Liver (tissue), 9 donors: ENCODE data around the gene PLK3. TPM values are rescaled to one million over a fixed set of nuclear protein-coding genes. Genes with fewer than 3 reads are reported as not detected.

Source experiments
- DNase-seq: peaks from one replicate; pipeline ENCODE4 v3.0.0-alpha.2; 2017; ENCODE audit warnings: low spot score
- H3K27ac ChIP-seq, 2 donors: one replicate each; pipeline ENCODE4 v1.7.0; 2013; ENCODE audit warnings: inconsistent platforms in 2 of 2, low read length in 2 of 2, control low read depth in 1 of 2, low read depth in 1 of 2, mild to moderate bottlenecking in 1 of 2
- H3K27me3 ChIP-seq, 4 donors: one replicate each; pipeline versions ENCODE4 v1.6.1 to v1.7.0; 2013; ENCODE audit warnings: low read length in 3 of 4, inconsistent platforms in 1 of 4, mild to moderate bottlenecking in 1 of 4, moderate library complexity in 1 of 4; ENCODE audit not compliant: control insufficient read depth in 4 of 4, insufficient read depth in 4 of 4
- H3K36me3 ChIP-seq, 4 donors: one replicate each; pipeline versions ENCODE4 v1.6.1 to v1.7.0; 2013; ENCODE audit warnings: low read length in 3 of 4, mild to moderate bottlenecking in 3 of 4, low read depth in 1 of 4, moderate library complexity in 1 of 4; ENCODE audit not compliant: control insufficient read depth in 4 of 4, insufficient read depth in 3 of 4
- H3K4me1 ChIP-seq, 4 donors: one replicate each; pipeline versions ENCODE4 v1.6.1 to v1.7.0; 2013; ENCODE audit warnings: low read length in 3 of 4, mild to moderate bottlenecking in 3 of 4, moderate library complexity in 1 of 4; ENCODE audit not compliant: control insufficient read depth in 4 of 4, insufficient read depth in 4 of 4
- H3K4me3 ChIP-seq, 3 donors: one replicate each; pipeline versions ENCODE4 v1.6.1 to v1.7.0; 2013; ENCODE audit warnings: low read length in 3 of 3, control low read depth in 1 of 3, low read depth in 1 of 3, mild to moderate bottlenecking in 1 of 3
- H3K9ac ChIP-seq, 2 donors: one replicate each; pipeline ENCODE4 v1.7.0; 2013; ENCODE audit warnings: low read length in 2 of 2, mild to moderate bottlenecking in 2 of 2, moderate library complexity in 2 of 2, control low read depth in 1 of 2, low read depth in 1 of 2
- H3K9me3 ChIP-seq, 4 donors: one replicate each; pipeline versions ENCODE4 v1.6.1 to v1.7.0; 2013; ENCODE audit warnings: low read length in 3 of 4; ENCODE audit not compliant: control insufficient read depth in 4 of 4
- EGR1 ChIP-seq, 2 donors: IDR thresholded peaks; 2 replicates each; pipeline ENCODE4 v1.6.1; 2016 to 2018; ENCODE audit warnings: antibody characterized with exemption in 2 of 2, low read depth in 2 of 2
- FOXA1 ChIP-seq: IDR thresholded peaks from 2 replicates; pipeline ENCODE4 v1.6.1; 2016; ENCODE audit warnings: antibody characterized with exemption
- FOXA2 ChIP-seq: IDR thresholded peaks from 2 replicates; pipeline ENCODE4 v1.6.1; 2016; ENCODE audit warnings: antibody characterized with exemption
- GABPA ChIP-seq, 2 donors: IDR thresholded peaks in 1 of 2; conservative IDR thresholded peaks in 1 of 2; 2 replicates each; pipeline ENCODE4 v1.6.1; 2016; ENCODE audit warnings: antibody characterized with exemption in 2 of 2, mild to moderate bottlenecking in 1 of 2, moderate library complexity in 1 of 2
- HNF4A ChIP-seq, 2 donors: conservative IDR thresholded peaks; 2 replicates each; pipeline ENCODE4 v1.6.1; 2016; ENCODE audit warnings: antibody characterized with exemption in 2 of 2, mild to moderate bottlenecking in 2 of 2
- HNF4G ChIP-seq: IDR thresholded peaks from 2 replicates; pipeline ENCODE4 v1.6.1; 2016; ENCODE audit warnings: antibody characterized with exemption
- JUND ChIP-seq, 2 donors: IDR thresholded peaks; 2 replicates each; pipeline ENCODE4 v1.6.1; 2016; ENCODE audit warnings: antibody characterized with exemption in 2 of 2
- NR2F2 ChIP-seq: IDR thresholded peaks from 2 replicates; pipeline ENCODE4 v1.6.1; 2016; ENCODE audit warnings: antibody characterized with exemption
- RAD21 ChIP-seq, 2 donors: IDR thresholded peaks; 2 replicates each; pipeline ENCODE4 v1.6.1; 2016; ENCODE audit warnings: antibody characterized with exemption in 2 of 2, mild to moderate bottlenecking in 2 of 2
- RXRA ChIP-seq, 2 donors: IDR thresholded peaks; 2 replicates each; pipeline ENCODE4 v1.6.1; 2017 to 2018; ENCODE audit warnings: antibody characterized with exemption in 2 of 2, mild to moderate bottlenecking in 1 of 2
- SP1 ChIP-seq: IDR thresholded peaks from 2 replicates; pipeline ENCODE4 v1.6.1; 2018; ENCODE audit warnings: antibody characterized with exemption, mild to moderate bottlenecking
- TAF1 ChIP-seq: conservative IDR thresholded peaks from 2 replicates; pipeline ENCODE4 v1.6.1; 2016; ENCODE audit warnings: antibody characterized with exemption, mild to moderate bottlenecking
- YY1 ChIP-seq: IDR thresholded peaks from 2 replicates; pipeline ENCODE4 v1.6.1; 2016; ENCODE audit warnings: antibody characterized with exemption, mild to moderate bottlenecking
- WGBS: extraction: QIAGEN DNeasy Blood & Tissue Kit; methylation state at CpG from one replicate; pipeline ENCODE4 v1.1.7; 2013; 5-methylcytosine and 5-hydroxymethylcytosine counted together
- polyA plus RNA-seq, 2 donors: library from polyadenylated mRNA; stranded (reverse) in 1 of 2; unstranded in 1 of 2; fragments of 200-250 nt in 1 of 2; fragments of >200 nt in 1 of 2; fragmentation: Nextera tagmentation in 1 of 2; extraction: Ambion mirVana in 1 of 2; gene quantifications; one replicate each; pipeline versions ENCODE4 v1.2.1 to v1.2.3, GENCODE V29; 2013 to 2015
- total RNA-seq, 2 donors: library from RNA; depleted of rRNA; stranded (reverse); fragments of >200 nt; gene quantifications; one replicate each; pipeline ENCODE4 v1.2.3, GENCODE V29; 2014
- TF ChIP-seq, protein P1 (sequence below): IDR thresholded peaks from 2 replicates; pipeline ENCODE4 v1.6.1; 2016; ENCODE audit warnings: antibody characterized with exemption
- TF ChIP-seq, protein P2 (sequence below): fragments of 150-350 bp; IDR thresholded peaks from 2 replicates; pipeline ENCODE4 v1.5.1; 2017; ENCODE audit warnings: improper control_type of control experiment, low read depth, low read length; ENCODE audit not compliant: missing input control
- TF ChIP-seq, protein P3 (sequence below): IDR thresholded peaks from 2 replicates; pipeline ENCODE4 v1.6.1; 2016; ENCODE audit warnings: antibody characterized with exemption, mild to moderate bottlenecking
- TF ChIP-seq, protein P4 (sequence below): IDR thresholded peaks from 2 replicates; pipeline ENCODE4 v1.6.1; 2016; ENCODE audit warnings: antibody characterized with exemption
- TF ChIP-seq, protein P5 (sequence below): IDR thresholded peaks from 2 replicates; pipeline ENCODE4 v1.6.1; 2016; ENCODE audit warnings: antibody characterized with exemption
- donor health status: healthy.
- donor health status: healthy.
- donor health status: healthy.
- donor health status: healthy.
- donor health status: healthy.

Gene PLK3
- total and polyA plus RNA-seq, 4 donors = 1.5 to 5.7 (median 2.3) TPM

GRCh38 chr1:44808938-44809917 lies 9.1 kb downstream of the PLK3 start:
- H3K27ac ChIP-seq = peak overlapping the region; percentile 95 to 98
- no peak for DNase-seq
- no peaks in the 10 kb centered on the region for H3K9me3 ChIP-seq
- H3K4me3 ChIP-seq = no peak overlapping the region
- H3K27me3 ChIP-seq = no peaks in the 10 kb centered on the region
- H3K9ac ChIP-seq = peak overlapping the region; percentile 7 to 37
- TF ChIP-seq FOXA1 = no peak
- TF ChIP-seq RXRA (IDR thresholded peaks at IDR 0.05) = no peak
- no peak for TF ChIP-seq RAD21 (IDR thresholded peaks at IDR 0.05)
- TF ChIP-seq YY1 = no peak
- no peak for TF ChIP-seq EGR1 (IDR thresholded peaks at IDR 0.05; ENCODE audit: low read depth in 2 of 2)
- TF ChIP-seq GABPA (IDR thresholded peaks at IDR 0.05 in 1 of 2, conservative IDR thresholded peaks at IDR 0.05 in 1 of 2) = no peak
- no peak for TF ChIP-seq FOXA2
- no peak for TF ChIP-seq TAF1
- TF ChIP-seq, protein P1, sequence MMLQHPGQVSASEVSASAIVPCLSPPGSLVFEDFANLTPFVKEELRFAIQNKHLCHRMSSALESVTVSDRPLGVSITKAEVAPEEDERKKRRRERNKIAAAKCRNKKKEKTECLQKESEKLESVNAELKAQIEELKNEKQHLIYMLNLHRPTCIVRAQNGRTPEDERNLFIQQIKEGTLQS = no peak
- TF ChIP-seq, protein P2, sequence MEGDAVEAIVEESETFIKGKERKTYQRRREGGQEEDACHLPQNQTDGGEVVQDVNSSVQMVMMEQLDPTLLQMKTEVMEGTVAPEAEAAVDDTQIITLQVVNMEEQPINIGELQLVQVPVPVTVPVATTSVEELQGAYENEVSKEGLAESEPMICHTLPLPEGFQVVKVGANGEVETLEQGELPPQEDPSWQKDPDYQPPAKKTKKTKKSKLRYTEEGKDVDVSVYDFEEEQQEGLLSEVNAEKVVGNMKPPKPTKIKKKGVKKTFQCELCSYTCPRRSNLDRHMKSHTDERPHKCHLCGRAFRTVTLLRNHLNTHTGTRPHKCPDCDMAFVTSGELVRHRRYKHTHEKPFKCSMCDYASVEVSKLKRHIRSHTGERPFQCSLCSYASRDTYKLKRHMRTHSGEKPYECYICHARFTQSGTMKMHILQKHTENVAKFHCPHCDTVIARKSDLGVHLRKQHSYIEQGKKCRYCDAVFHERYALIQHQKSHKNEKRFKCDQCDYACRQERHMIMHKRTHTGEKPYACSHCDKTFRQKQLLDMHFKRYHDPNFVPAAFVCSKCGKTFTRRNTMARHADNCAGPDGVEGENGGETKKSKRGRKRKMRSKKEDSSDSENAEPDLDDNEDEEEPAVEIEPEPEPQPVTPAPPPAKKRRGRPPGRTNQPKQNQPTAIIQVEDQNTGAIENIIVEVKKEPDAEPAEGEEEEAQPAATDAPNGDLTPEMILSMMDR = no peak
- TF ChIP-seq NR2F2 = no peak
- peak; percentile 11 for TF ChIP-seq SP1
- TF ChIP-seq, protein P3, sequence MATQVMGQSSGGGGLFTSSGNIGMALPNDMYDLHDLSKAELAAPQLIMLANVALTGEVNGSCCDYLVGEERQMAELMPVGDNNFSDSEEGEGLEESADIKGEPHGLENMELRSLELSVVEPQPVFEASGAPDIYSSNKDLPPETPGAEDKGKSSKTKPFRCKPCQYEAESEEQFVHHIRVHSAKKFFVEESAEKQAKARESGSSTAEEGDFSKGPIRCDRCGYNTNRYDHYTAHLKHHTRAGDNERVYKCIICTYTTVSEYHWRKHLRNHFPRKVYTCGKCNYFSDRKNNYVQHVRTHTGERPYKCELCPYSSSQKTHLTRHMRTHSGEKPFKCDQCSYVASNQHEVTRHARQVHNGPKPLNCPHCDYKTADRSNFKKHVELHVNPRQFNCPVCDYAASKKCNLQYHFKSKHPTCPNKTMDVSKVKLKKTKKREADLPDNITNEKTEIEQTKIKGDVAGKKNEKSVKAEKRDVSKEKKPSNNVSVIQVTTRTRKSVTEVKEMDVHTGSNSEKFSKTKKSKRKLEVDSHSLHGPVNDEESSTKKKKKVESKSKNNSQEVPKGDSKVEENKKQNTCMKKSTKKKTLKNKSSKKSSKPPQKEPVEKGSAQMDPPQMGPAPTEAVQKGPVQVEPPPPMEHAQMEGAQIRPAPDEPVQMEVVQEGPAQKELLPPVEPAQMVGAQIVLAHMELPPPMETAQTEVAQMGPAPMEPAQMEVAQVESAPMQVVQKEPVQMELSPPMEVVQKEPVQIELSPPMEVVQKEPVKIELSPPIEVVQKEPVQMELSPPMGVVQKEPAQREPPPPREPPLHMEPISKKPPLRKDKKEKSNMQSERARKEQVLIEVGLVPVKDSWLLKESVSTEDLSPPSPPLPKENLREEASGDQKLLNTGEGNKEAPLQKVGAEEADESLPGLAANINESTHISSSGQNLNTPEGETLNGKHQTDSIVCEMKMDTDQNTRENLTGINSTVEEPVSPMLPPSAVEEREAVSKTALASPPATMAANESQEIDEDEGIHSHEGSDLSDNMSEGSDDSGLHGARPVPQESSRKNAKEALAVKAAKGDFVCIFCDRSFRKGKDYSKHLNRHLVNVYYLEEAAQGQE = no peak
- TF ChIP-seq HNF4G = no peak
- TF ChIP-seq, protein P4, sequence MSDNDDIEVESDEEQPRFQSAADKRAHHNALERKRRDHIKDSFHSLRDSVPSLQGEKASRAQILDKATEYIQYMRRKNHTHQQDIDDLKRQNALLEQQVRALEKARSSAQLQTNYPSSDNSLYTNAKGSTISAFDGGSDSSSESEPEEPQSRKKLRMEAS = no peak
- TF ChIP-seq HNF4A (conservative IDR thresholded peaks at IDR 0.05) = peak in 1 of 2 donors; percentile 39
- no peak for TF ChIP-seq JUND (IDR thresholded peaks at IDR 0.05)
- TF ChIP-seq, protein P5, sequence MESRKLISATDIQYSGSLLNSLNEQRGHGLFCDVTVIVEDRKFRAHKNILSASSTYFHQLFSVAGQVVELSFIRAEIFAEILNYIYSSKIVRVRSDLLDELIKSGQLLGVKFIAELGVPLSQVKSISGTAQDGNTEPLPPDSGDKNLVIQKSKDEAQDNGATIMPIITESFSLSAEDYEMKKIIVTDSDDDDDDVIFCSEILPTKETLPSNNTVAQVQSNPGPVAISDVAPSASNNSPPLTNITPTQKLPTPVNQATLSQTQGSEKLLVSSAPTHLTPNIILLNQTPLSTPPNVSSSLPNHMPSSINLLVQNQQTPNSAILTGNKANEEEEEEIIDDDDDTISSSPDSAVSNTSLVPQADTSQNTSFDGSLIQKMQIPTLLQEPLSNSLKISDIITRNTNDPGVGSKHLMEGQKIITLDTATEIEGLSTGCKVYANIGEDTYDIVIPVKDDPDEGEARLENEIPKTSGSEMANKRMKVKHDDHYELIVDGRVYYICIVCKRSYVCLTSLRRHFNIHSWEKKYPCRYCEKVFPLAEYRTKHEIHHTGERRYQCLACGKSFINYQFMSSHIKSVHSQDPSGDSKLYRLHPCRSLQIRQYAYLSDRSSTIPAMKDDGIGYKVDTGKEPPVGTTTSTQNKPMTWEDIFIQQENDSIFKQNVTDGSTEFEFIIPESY = no peak
- WGBS = 62% methylated on average over 6 of the region's 6 CpGs
- peaks cover 0 to 3% (median 3%) of the 10 kb centered on the region in 4 donors for H3K36me3 ChIP-seq
- peaks cover 19 to 58% (median 46%) of the 10 kb centered on the region in 4 donors for H3K4me1 ChIP-seq
